Limb (tissue), 2 donors: ENCODE data around the gene PIP5KL1.

ENCODE experiments used
- DNase-seq, 2 donors: peaks; one replicate each; pipeline ENCODE4 v3.0.0-alpha.2; 2016; ENCODE audit errors: extremely low spot score in 2 of 2

The PIP5KL1 gene

DNA sequence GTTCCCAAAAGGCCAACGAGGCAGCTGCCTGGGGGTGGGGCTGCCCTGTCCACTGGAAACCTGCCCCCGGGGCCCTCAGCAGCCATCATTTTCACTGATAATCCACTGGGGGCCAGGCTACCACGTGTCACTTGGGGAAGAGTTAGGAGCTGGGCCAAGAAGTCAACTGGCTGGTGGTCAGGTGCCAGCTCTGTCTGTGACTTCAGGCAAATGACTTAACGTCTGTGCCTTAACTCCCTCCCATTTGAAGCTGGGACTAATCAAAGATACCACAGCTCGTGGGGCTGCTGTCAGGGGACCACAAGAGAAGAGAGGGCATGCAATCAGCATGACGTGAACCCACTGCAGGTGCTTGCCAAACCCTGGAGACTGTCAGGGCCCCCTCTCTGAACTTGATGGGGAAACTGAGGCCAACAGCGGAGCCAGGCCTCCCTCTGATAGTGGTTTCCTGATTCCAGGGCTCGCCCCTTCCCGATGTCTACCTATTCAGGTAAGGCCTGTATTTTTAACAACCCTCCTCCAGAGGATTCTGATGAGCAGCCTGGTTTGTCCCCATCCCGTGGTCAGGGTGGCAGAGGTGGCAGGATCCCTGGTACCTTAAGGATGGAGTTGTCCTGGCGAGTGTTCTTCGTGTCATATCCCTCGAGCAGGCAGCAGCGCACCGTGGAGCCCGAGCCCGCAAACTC lies 19.4 kb upstream of the PIP5KL1 start:
- DNase-seq = no peak

DNA sequence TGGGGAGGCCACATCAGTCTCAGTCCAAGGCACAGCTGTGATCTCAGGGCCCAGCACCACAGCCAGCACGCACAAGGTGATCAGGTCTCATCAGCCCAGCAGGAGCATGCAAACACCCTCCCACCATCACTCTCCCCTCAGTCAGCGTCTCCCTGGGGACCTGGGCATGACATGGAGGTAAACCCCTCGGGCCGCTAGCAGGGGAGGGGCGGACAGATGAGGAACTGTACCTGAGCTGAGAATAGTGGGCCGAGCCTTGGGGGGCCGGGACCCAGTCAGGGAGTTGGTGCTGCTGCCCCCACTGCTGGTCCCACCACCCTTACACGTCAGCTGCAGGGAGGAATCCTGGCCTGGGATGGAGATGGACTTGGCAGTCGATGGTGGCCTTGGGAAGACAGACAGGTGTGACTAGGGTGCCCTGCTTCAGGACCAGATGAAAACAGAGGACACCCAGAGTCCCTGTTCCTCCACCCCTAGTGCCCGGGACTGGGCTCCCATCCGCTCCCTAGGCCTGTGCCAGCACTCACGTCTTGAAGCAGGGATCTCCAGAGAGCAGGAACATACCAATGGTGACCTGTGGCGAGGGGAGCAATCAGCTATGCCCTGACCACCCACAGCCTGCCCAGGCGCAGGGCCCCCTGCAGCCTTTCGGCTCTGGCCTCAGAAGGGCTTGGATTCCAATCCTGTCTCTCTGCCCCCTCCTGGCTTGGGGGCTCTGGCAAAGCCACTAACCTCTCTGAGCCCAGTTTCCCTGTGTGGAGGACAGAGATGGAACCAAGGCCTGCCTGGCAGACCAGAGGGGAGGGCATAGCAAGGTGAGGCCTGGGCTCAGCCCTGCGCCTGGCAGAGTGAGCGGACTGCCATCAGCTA lies 17.5 kb upstream of the PIP5KL1 start:
- DNase-seq = no peak

DNA sequence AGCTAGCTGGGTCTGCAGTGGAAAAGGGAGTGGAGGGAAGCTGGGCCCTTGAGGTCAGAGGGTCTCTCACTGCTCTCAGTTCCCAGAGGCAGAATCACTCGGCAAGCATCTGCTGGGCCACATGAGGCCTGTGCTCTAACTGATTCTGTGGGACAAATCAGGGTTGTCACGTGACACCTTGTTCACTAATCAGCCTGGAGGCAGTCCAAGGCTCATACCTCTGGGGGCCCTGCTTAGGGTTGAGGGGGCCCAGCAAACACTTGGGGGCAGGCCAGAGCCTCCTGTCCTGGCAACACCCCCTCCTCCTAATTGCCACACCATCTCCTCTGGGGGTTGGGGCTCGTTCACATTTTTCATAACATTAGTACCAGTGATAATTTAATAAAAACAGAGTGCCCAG lies 16.2 kb upstream of the PIP5KL1 start:
- no peak for DNase-seq

DNA sequence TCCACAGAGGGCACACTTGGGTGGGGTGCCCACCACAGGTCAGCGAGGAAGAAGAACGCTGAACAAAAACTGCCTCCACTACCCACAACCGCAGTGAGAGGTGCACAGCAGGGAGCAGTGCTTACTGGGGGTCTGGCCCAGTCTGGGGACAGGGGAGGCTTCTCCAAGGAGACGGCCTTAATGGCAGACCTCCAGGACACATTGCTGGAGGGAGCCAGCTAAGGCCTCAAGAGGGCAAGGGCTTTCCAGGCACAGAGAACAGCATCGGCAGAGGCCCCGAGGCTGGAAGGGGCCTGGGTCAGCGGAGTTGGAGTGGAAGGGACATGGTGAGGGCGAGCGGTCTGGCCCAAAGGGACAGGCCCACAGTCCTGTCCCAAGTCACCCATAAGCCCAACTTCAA lies 15.4 kb upstream of the PIP5KL1 start:
- no peak for DNase-seq

- DNase-seq = no peak
Measured at GRCh38 chr9:127945338-127945737, 14.8 kb upstream of the PIP5KL1 start.

- no peak for DNase-seq
Measured at GRCh38 chr9:127944586-127945218, 14.1 kb upstream of the PIP5KL1 start.

GRCh38 chr9:127943731-127944144 lies 13.2 kb upstream of the PIP5KL1 start:
- peak; percentile 61 to 85 for DNase-seq

DNA sequence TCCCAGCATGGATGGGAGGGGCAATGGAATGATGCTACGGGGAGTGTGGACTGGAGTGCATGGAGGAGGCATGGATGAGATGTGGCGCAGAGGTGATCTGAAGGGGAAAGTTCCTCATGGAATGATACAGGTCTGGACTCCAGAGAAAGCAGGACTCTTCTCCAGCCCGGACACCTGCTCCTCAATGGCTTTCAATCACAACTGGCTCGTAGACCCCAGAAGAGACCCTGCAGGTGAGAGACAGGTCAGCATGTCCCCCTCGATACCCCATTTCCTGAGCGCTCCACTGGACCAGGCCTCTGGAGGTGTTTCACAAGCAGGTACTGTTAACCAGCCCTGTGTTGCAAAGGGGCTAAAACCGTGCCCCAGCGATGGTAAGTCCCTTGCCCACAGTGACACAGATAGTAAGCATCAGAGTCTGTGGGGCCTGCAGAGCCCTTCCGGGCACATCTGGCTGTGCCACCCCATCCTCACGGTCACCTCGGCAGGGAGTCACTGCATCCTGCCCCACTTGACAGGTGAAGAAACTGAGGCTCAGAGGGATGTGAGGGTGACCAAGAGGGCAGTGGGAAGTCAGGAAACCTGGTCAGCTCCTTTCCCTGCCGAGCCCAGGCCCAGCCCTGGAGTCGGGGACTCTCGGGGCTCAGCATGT lies 12.6 kb upstream of the PIP5KL1 start:
- no peak for DNase-seq

- DNase-seq = peak; percentile 58 to 78
Measured at GRCh38 chr9:127942216-127943010, 11.8 kb upstream of the PIP5KL1 start.

- no peak for DNase-seq
Measured at GRCh38 chr9:127941961-127942215, 11.3 kb upstream of the PIP5KL1 start.

DNA sequence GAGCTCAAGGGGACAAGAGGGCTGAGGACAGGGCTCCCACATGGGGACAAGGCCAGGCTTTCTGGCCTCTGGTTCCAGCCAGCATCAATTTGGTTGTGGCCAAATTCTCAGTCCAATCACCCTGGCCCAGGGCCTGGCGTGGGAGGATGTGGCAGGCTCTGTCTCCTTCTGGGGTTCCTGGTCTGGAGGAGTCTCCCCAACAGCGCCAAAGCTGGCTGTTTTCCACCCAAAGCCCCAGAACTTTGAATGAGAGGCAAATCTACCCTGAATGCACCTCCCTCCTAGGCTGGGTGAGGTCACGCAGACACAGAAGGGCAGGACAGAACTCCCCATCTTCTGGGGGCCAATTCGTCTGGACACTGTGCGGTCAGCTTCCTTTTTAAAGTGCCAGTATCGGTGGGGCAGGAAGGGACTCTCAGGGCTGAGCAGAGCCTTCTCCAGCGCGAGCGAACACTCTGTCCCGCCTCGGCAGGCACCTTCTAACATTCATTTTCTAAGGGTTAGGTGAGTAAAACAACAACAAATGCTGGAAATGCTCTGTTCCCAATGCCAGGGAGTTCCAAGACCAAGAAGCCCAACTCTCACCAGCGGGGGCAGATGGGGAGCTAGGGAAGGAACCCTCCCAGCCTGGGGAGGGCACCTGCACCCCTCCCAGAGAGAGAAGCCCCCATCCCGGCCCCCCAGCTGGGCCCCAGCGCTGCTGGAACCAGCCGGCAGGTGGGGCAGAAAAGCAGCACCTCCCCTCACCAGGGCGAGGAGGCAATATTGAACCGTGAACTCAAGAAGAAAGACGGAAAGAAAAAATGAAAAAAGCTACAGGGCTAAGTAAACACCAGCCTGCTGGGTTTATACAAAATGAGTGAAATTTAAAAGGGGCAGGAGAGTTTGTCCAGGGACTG lies 10.7 kb upstream of the PIP5KL1 start:
- DNase-seq = no peak

DNA sequence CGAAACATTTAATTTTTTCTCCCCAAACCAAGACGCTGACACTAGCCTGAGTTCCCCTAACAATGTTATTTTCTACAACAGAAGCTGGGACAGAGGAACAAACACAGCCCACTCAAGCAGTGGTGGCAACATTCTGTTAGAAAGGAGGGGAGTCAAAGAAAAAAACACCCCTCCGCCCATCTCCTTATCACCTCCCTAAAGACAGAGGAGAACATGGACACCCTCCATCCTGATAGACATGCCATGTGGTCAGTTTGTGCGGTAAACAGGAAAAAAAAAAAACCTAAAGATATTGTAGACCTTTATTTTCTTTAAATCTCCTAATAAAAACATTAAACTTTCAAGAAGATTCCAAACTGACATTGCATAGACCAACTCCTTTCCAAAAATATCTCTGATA lies 10.0 kb upstream of the PIP5KL1 start:
- DNase-seq = no peak

GRCh38 chr9:127938298-127938690 lies 7.7 kb upstream of the PIP5KL1 start:
- DNase-seq = peak in 1 of 2 donors; percentile 66

- peak; percentile 84 to 90 for DNase-seq
Measured at GRCh38 chr9:127937388-127938297, 7.1 kb upstream of the PIP5KL1 start, which contains the start of gene DPM2. TSS of gene DPM2 (minus strand) at chr9:127937854. CDS start at chr9:127937820, 34 bp downstream.

- DNase-seq = no peak
Measured at GRCh38 chr9:127937056-127937387, 6.4 kb upstream of the PIP5KL1 start.

- DNase-seq = no peak
Measured at GRCh38 chr9:127936347-127936852, 5.8 kb upstream of the PIP5KL1 start.

DNA sequence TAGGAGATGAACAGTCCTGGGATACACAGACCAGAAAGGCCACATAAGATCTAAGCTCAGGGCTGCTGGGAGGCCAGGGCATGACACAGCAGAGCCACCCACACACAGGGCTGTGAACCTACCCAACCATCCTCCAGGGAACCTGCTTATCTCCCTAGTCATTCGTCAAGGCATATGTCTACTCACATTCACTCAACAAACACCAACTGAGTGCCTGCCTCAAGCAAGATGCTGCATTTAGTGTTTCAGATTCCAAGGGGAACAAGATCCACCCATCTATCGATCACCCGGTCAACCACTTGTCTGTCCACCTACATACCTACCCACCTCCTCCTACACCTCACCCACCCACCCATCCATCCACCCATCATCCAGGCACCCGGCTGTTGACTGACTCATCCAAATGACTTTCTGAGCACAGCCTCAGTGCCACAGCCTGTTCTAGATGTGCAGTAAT lies 5.2 kb upstream of the PIP5KL1 start:
- DNase-seq = no peak

- no peak for DNase-seq
Measured at GRCh38 chr9:127934986-127935385, 4.4 kb upstream of the PIP5KL1 start.

- no peak for DNase-seq
Measured at GRCh38 chr9:127934248-127934647, 3.7 kb upstream of the PIP5KL1 start.
